A673 (cell line): ENCODE measurements around the gene MIER1.

Experiments used
- EZH2 ChIP-seq: fragments of 200-600 bp; sonication (generic); IDR thresholded peaks from 2 replicates; pipeline ENCODE4 v1.6.1; 2017; ENCODE audit warnings: borderline replicate concordance, low read depth, mild to moderate bottlenecking, mixed read lengths, antibody characterized with exemption, low read length; ENCODE audit not compliant: poor library complexity, severe bottlenecking
- TF ChIP-seq, protein P1 (sequence below): fragments of 300-800, 200-600 bp; sonication (generic); conservative IDR thresholded peaks from 2 replicates; pipeline ENCODE4 v1.5.1; 2017; ENCODE audit warnings: low read depth, mild to moderate bottlenecking, antibody characterized with exemption, low read length, moderate library complexity, mixed read lengths

- TF ChIP-seq, protein P1, sequence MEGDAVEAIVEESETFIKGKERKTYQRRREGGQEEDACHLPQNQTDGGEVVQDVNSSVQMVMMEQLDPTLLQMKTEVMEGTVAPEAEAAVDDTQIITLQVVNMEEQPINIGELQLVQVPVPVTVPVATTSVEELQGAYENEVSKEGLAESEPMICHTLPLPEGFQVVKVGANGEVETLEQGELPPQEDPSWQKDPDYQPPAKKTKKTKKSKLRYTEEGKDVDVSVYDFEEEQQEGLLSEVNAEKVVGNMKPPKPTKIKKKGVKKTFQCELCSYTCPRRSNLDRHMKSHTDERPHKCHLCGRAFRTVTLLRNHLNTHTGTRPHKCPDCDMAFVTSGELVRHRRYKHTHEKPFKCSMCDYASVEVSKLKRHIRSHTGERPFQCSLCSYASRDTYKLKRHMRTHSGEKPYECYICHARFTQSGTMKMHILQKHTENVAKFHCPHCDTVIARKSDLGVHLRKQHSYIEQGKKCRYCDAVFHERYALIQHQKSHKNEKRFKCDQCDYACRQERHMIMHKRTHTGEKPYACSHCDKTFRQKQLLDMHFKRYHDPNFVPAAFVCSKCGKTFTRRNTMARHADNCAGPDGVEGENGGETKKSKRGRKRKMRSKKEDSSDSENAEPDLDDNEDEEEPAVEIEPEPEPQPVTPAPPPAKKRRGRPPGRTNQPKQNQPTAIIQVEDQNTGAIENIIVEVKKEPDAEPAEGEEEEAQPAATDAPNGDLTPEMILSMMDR: no peak
- TF ChIP-seq EZH2: no peak
Measured at GRCh38 chr1:66947267-66947666, 22.5 kb downstream of the MIER1 start.
